Karpas-422 (cell line): Measurements from ENCODE around the gene PRKAG2. TPM values are rescaled to one million over a fixed set of nuclear protein-coding genes. Genes with fewer than 3 reads are reported as not detected.

Source experiments
- DNase-seq: peaks from one replicate; pipeline ENCODE4 v3.0.0-alpha.2; 2015
- H2AFZ ChIP-seq: fragments of 200-600 bp; sonication (generic); 2 replicates; pipeline ENCODE4 v1.6.1; 2014; ENCODE audit warnings: antibody characterized with exemption, low read length, mixed read lengths
- H3K27ac ChIP-seq: fragments of 200-600 bp; sonication (generic); 2 replicates; pipeline ENCODE4 v1.5.1; 2014; ENCODE audit warnings: mild to moderate bottlenecking, low read length, moderate library complexity
- H3K27me3 ChIP-seq: fragments of 200-600 bp; sonication (generic); 2 replicates; pipeline ENCODE4 v1.6.1; 2014; ENCODE audit warnings: low read length, mixed read lengths
- H3K36me3 ChIP-seq: fragments of 200-600 bp; sonication (generic); 2 replicates; pipeline ENCODE4 v1.6.1; 2014; ENCODE audit warnings: low read length, mixed read lengths; ENCODE audit not compliant: insufficient read depth
- H3K4me1 ChIP-seq: fragments of 200-600 bp; sonication (generic); 2 replicates; pipeline ENCODE4 v1.6.1; 2014; ENCODE audit warnings: mild to moderate bottlenecking, low read length, mixed read lengths
- H3K4me2 ChIP-seq: fragments of 200-600 bp; sonication (generic); 2 replicates; pipeline ENCODE4 v1.6.1; 2014; ENCODE audit warnings: low read length, low read depth, mild to moderate bottlenecking; ENCODE audit not compliant: poor library complexity, severe bottlenecking
- H3K4me3 ChIP-seq: fragments of 200-600 bp; sonication (generic); 2 replicates; pipeline ENCODE4 v1.5.1; 2014; ENCODE audit warnings: mild to moderate bottlenecking, antibody characterized with exemption, low read length, mixed read lengths
- H3K79me2 ChIP-seq: fragments of 200-600 bp; sonication (generic); 2 replicates; pipeline ENCODE4 v1.6.1; 2014; ENCODE audit warnings: mild to moderate bottlenecking, low read length, mixed read lengths
- H3K9ac ChIP-seq: fragments of 200-600 bp; sonication (generic); 2 replicates; pipeline ENCODE4 v1.6.0; 2014; ENCODE audit warnings: low read length
- H3K9me2 ChIP-seq: fragments of 200-600 bp; sonication (generic), shearing (Covaris generic); replicated peaks from 2 replicates; pipeline ENCODE4 v1.6.0; 2014; ENCODE audit warnings: mild to moderate bottlenecking, low read length, moderate library complexity; ENCODE audit not compliant: insufficient read depth
- H3K9me3 ChIP-seq: fragments of 300-700, 200-600 bp; sonication (generic); 2 replicates; pipeline ENCODE4 v1.6.1; 2014; ENCODE audit warnings: low read length, mixed read lengths
- H4K20me1 ChIP-seq: fragments of 200-600 bp; sonication (generic); 2 replicates; pipeline ENCODE4 v1.6.1; 2014; ENCODE audit warnings: mild to moderate bottlenecking, antibody characterized with exemption, low read length, low read depth; ENCODE audit not compliant: insufficient read depth
- total RNA-seq: library from RNA; depleted of rRNA; stranded (reverse); fragments of >200 nt; shearing (Covaris generic); gene quantifications from 2 replicates; pipeline ENCODE4 v1.2.3, GENCODE V29; 2014; ENCODE audit warnings: low replicate concordance

The PRKAG2 gene
- total RNA-seq, 1 experiment from 2014 or later = 6.3 TPM

DNA sequence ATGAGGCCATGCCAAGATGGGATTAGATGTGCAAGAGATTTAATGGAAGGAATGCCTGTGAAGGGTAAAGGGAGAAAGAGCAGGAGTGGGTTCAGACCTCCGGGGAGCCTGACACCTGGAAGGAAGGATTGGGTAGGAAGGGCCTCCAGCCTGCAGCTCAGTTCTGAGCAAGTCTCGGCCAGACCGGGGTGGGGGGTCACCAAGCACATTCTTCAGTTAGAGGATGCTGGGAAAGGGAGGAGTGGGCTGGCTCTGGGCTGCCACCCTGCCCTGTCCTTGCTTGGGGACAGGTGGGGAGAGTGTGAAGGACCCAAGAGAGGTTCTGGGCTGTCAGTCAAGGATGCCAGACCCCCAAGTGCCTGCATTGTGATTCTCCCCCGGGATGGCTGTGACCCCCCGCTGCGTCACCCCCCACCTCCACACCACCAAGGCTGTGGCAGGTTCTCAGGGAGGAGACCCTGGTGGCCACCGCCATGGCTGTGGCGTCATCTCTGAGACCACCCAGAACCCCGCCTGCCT is 16.5 kb upstream of the PRKAG2 start:
- H3K27me3 ChIP-seq = no peaks in the 10 kb centered on the region
- no peak for DNase-seq

DNA sequence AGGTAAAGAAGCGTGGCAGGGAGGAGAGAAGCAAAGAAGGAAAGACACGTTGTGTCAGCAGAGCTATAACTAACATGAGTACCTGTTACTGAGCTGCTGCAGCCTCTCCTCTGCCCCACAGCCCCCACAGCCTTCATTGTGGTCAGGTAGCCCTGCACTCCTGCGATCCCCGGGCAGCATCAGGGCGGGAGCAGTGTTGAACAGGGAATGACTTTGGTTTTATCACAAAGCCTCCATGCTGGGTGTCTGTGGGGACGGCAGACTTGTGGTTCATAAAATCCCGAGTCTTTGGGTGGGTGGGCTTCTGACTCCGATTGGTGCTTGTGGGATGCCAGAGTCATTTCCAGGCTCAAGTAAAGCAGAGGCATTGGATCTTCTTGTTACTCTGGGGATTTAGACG is 14.8 kb upstream of the PRKAG2 start:
- Histone ChIP-seq H3K27ac (no peak overlapping the region), H3K27me3 (no peaks in the 10 kb centered on the region), H2AFZ (no peak overlapping the region), H3K4me1 (peaks cover 15% of the 10 kb centered on the region), H3K4me2 (no peak overlapping the region), H3K36me3 (no peaks in the 10 kb centered on the region), H3K4me3 (no peak overlapping the region), H3K79me2 (no peaks in the 10 kb centered on the region), H4K20me1 (no peaks in the 10 kb centered on the region), H3K9me3 (no peaks in the 10 kb centered on the region), H3K9me2 (no peaks in the 10 kb centered on the region), H3K9ac (no peak overlapping the region)
- DNase-seq = no peak

More for the DNA sequence above, 16.5 kb upstream of the PRKAG2 start:
- no peaks in the 10 kb centered on the region for H3K36me3 ChIP-seq
- H3K4me2 ChIP-seq = no peak overlapping the region
- no peak overlapping the region for H3K27ac ChIP-seq
- H3K9me3 ChIP-seq = no peaks in the 10 kb centered on the region
- H2AFZ ChIP-seq = no peak overlapping the region
- no peaks in the 10 kb centered on the region for H3K79me2 ChIP-seq
- peaks cover 16% of the 10 kb centered on the region for H3K4me1 ChIP-seq
- no peak overlapping the region for H3K4me3 ChIP-seq
- no peaks in the 10 kb centered on the region for H4K20me1 ChIP-seq
- H3K9ac ChIP-seq = no peak overlapping the region
- H3K9me2 ChIP-seq = no peaks in the 10 kb centered on the region

DNA sequence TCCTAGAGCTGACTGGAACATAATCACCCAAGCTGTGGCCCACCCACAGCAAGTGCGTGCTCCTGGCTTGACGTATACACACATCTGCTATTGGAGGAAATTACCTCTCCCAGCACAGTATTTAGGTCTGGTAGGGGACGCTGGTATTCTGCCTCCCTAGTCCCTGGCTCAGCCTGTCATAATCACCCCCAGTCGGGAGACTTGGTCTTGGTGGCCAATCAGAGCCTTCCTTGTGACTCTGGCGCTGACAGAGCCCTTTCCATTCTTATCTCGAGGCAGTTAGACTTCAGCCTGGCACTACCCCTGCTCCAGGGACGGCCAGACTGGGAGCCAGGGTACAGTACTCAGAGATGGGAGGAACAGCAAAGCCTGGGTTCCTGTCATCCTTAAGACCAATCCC is 14.3 kb upstream of the PRKAG2 start:
- Histone ChIP-seq H3K4me2 (no peak overlapping the region), H2AFZ (no peak overlapping the region), H3K27me3 (no peaks in the 10 kb centered on the region), H3K27ac (no peak overlapping the region), H4K20me1 (no peaks in the 10 kb centered on the region), H3K4me1 (peaks cover 10% of the 10 kb centered on the region), H3K79me2 (no peaks in the 10 kb centered on the region), H3K4me3 (no peak overlapping the region), H3K9me3 (no peaks in the 10 kb centered on the region), H3K9ac (no peak overlapping the region), H3K9me2 (no peaks in the 10 kb centered on the region), H3K36me3 (no peaks in the 10 kb centered on the region)
- no peak for DNase-seq

DNA sequence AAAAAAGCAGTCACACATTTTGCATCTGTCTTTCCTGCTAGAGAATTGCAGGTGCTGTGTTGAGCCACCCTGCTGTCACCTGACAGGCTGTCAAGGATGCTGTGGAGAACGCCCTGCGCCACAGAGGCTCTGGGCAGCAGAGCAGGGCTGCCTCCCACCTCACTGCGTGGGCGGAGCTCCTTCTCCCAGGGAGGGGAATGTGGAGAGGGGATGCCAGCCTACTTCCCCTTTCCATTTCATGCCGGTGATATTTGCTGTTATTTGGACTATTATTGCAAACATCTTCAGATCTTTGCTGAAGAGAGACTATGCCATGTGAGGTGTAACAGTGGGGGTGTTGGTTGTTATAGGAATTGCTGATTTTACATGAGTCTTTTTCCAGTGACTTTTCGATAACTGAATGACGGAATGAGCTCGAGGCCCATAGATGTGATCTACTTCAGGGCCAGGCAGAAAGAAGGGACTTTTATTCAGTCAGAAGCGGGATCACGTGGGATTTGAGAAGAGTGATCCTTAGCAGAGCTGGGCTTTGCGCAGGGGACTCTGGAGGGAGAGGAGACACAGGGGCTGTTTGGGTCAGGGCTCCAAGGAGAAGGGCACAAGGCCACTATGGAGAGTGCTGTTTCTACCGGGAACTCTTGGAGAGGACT is 13.6 kb upstream of the PRKAG2 start:
- no peaks in the 10 kb centered on the region for H3K36me3 ChIP-seq
- no peaks in the 10 kb centered on the region for H3K79me2 ChIP-seq

GRCh38 chr7:151889406-151890354 is 12.8 kb upstream of the PRKAG2 start:
- no peak overlapping the region for H3K4me3 ChIP-seq
- no peak overlapping the region for H3K9ac ChIP-seq
- H4K20me1 ChIP-seq = no peaks in the 10 kb centered on the region
- no peak for DNase-seq
- no peaks in the 10 kb centered on the region for H3K79me2 ChIP-seq
- H3K36me3 ChIP-seq = no peaks in the 10 kb centered on the region
- no peaks in the 10 kb centered on the region for H3K27me3 ChIP-seq
- H3K9me2 ChIP-seq = no peaks in the 10 kb centered on the region
- no peak overlapping the region for H3K27ac ChIP-seq
- no peak overlapping the region for H2AFZ ChIP-seq
- H3K4me1 ChIP-seq = peaks cover 7% of the 10 kb centered on the region
- no peaks in the 10 kb centered on the region for H3K9me3 ChIP-seq
- no peak overlapping the region for H3K4me2 ChIP-seq

More for the DNA sequence above, 13.6 kb upstream of the PRKAG2 start:
- peaks cover 3% of the 10 kb centered on the region for H3K4me1 ChIP-seq
- no peaks in the 10 kb centered on the region for H3K9me3 ChIP-seq
- no peaks in the 10 kb centered on the region for H4K20me1 ChIP-seq
- no peak overlapping the region for H3K4me3 ChIP-seq
- DNase-seq = no peak
- no peak overlapping the region for H3K4me2 ChIP-seq
- no peak overlapping the region for H3K27ac ChIP-seq
- H3K9me2 ChIP-seq = no peaks in the 10 kb centered on the region
- H3K9ac ChIP-seq = no peak overlapping the region
- no peaks in the 10 kb centered on the region for H3K27me3 ChIP-seq
- no peak overlapping the region for H2AFZ ChIP-seq

- H3K9ac ChIP-seq = no peak overlapping the region
- H3K4me2 ChIP-seq = no peak overlapping the region
- no peak overlapping the region for H2AFZ ChIP-seq
- H3K27me3 ChIP-seq = no peaks in the 10 kb centered on the region
- H3K36me3 ChIP-seq = no peaks in the 10 kb centered on the region
- H4K20me1 ChIP-seq = no peaks in the 10 kb centered on the region
- H3K4me1 ChIP-seq = peaks cover 20% of the 10 kb centered on the region
- no peak overlapping the region for H3K27ac ChIP-seq
- DNase-seq = no peak
- no peaks in the 10 kb centered on the region for H3K9me3 ChIP-seq
- H3K79me2 ChIP-seq = no peaks in the 10 kb centered on the region
- H3K4me3 ChIP-seq = no peak overlapping the region
- H3K9me2 ChIP-seq = no peaks in the 10 kb centered on the region
Measured at GRCh38 chr7:151888079-151889067, 11.5 kb upstream of the PRKAG2 start.

- Histone ChIP-seq H3K9me2 (no peaks in the 10 kb centered on the region), H3K27ac (no peak overlapping the region), H2AFZ (no peak overlapping the region), H3K9ac (no peak overlapping the region), H3K4me1 (peaks cover 23% of the 10 kb centered on the region), H3K36me3 (no peaks in the 10 kb centered on the region), H3K4me3 (no peak overlapping the region), H3K27me3 (no peaks in the 10 kb centered on the region), H3K4me2 (no peak overlapping the region), H3K79me2 (no peaks in the 10 kb centered on the region), H4K20me1 (no peaks in the 10 kb centered on the region), H3K9me3 (no peaks in the 10 kb centered on the region)
- no peak for DNase-seq
Measured at GRCh38 chr7:151886783-151887182, 9.9 kb upstream of the PRKAG2 start.
